ENCODE measurements around the gene SP1. TPM values are rescaled to one million over a fixed set of nuclear protein-coding genes. Genes with fewer than 3 reads are reported as not detected.

Gene SP1
- total RNA-seq, 1 experiment from 2014 or later: 76.8 TPM

- Histone ChIP-seq H4K91ac (ENCODE audit: insufficient read length, low read depth, low read length) (no peak overlapping the region), H3K9me3 (ENCODE audit: control insufficient read depth, low read depth, low read length) (no peaks in the 10 kb centered on the region), H4K5ac (ENCODE audit: insufficient read length, low read depth, low read length) (no peak overlapping the region), H2AFZ (ENCODE audit: low read length) (no peak overlapping the region), H3K23ac (ENCODE audit: insufficient read length, low read depth, low read length) (no peak overlapping the region), H3T11ph (ENCODE audit: low read length) (no peak overlapping the region), H3K56ac (ENCODE audit: insufficient read length, low read depth, low read length) (no peak overlapping the region), H3K4ac (ENCODE audit: low read depth, low read length) (no peak overlapping the region), H2AK5ac (ENCODE audit: insufficient read length, low read length) (no peak overlapping the region), H2BK12ac (ENCODE audit: insufficient read length, low read depth, low read length) (no peak overlapping the region), H3K18ac (ENCODE audit: insufficient read length, low read depth, low read length) (no peak overlapping the region), H2BK20ac (ENCODE audit: low read depth, low read length, poor library complexity, severe bottlenecking) (no peak overlapping the region), H3K27me3 (ENCODE audit: insufficient read depth, low read length) (no peaks in the 10 kb centered on the region), H3K79me2 (ENCODE audit: insufficient read depth, low read length) (no peaks in the 10 kb centered on the region), H3K4me1 (ENCODE audit: insufficient read depth, low read length) (no peaks in the 10 kb centered on the region), H3K14ac (ENCODE audit: insufficient read depth, low read length) (no peak overlapping the region), H2BK5ac (ENCODE audit: insufficient read length, low read length) (no peak overlapping the region), H4K8ac (replicated peaks; ENCODE audit: insufficient read length, low read depth, low read length) (no peak overlapping the region), H3K4me2 (ENCODE audit: insufficient read depth, insufficient read length, low read length) (peak overlapping the region; percentile 84), H2BK120ac (ENCODE audit: low read depth, low read length, poor library complexity, severe bottlenecking) (no peak overlapping the region), H2BK15ac (ENCODE audit: low read depth, low read length) (no peak overlapping the region), H3K23me2 (ENCODE audit: insufficient read length, low read depth, low read length, poor library complexity, severe bottlenecking) (peaks cover 15% of the 10 kb centered on the region), H3K27ac (ENCODE audit: insufficient read length, low read depth, low read length) (no peak overlapping the region), H3K9ac (ENCODE audit: extremely low read depth, insufficient read length, low read length) (no peak overlapping the region), H4K20me1 (ENCODE audit: control insufficient read depth, insufficient read depth, insufficient read length) (no peaks in the 10 kb centered on the region), H3K79me1 (ENCODE audit: insufficient read depth, low read depth, low read length, poor library complexity, severe bottlenecking) (no peaks in the 10 kb centered on the region)
- DNase-seq: no peak
- Mint-ChIP-seq H3K27ac (no peak overlapping the region), H3K36me3 (ENCODE audit: insufficient read depth in 1 of 3, low read depth in 3 of 3) (no peaks in the 10 kb centered on the region), H3K4me1 (peaks cover 18% of the 10 kb centered on the region in 2 experiments), H3K4me3 (peak overlapping the region; percentile 48 to 77), H3K27me3 (ENCODE audit: low read depth) (peaks cover 70% of the 10 kb centered on the region), H3K9me3 (no peaks in the 10 kb centered on the region; a peak in 1 of 5 replicates)
- no peak for TF ChIP-seq CTCF (conservative IDR thresholded peaks at IDR 0.05)
- no CpG with 5 or more reads among the region's 4 CpGs for WGBS (ENCODE audit: extremely low coverage, insufficient read length, low lambda C conversion rate)
These were observed 36.0 kb upstream of the SP1 start for GRCh38 chr12:53343969-53344368.

Data from H9 (cell line).